ENCODE measurements around the gene NCOA5.

DNA sequence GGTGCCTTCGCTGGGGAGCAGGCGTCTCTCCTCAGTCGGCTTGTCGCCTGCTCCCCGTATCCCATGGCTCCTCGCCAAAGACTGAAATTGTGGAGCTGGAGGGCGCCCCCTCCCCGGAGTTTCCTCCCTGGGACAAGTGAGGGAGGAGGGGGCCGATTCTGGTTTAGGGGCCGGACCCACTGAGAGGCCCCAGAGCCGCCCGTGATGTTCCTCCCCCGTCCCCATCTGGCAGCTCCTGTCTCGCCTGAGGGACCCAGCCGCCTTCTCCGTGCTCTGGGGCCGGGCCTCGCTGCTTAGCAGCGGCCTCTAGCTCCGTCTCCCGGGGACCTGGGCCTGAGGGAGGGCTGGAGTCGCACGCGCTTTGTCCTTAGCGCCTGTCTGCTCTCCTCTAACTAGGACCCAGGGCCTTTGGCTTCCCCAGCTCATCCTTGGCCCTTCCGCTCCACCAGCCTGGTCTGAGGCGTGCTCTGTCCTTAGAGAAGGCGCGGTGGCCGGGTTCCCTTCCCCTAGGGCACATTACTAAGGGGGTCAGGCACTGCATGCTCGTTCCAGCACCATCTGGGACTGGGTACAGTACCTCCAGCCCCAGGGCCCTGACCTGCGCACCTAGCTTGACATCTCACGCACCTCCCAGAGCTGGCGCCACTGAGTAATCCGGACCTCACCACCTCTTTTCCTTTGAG lies 31.0 kb downstream of the NCOA5 start:
- TF ChIP-seq, protein P1, sequence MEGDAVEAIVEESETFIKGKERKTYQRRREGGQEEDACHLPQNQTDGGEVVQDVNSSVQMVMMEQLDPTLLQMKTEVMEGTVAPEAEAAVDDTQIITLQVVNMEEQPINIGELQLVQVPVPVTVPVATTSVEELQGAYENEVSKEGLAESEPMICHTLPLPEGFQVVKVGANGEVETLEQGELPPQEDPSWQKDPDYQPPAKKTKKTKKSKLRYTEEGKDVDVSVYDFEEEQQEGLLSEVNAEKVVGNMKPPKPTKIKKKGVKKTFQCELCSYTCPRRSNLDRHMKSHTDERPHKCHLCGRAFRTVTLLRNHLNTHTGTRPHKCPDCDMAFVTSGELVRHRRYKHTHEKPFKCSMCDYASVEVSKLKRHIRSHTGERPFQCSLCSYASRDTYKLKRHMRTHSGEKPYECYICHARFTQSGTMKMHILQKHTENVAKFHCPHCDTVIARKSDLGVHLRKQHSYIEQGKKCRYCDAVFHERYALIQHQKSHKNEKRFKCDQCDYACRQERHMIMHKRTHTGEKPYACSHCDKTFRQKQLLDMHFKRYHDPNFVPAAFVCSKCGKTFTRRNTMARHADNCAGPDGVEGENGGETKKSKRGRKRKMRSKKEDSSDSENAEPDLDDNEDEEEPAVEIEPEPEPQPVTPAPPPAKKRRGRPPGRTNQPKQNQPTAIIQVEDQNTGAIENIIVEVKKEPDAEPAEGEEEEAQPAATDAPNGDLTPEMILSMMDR (conservative IDR thresholded peaks at IDR 0.05; ENCODE audit: low read depth, low read length) = no peak
- TF ChIP-seq EZH2 (IDR thresholded peaks at IDR 0.05; ENCODE audit: borderline replicate concordance, low read depth, low read length, poor library complexity, severe bottlenecking) = no peak
